Neural progenitor cell (in vitro differentiated cells): ENCODE results near the gene PYGB. TPM values are rescaled to one million over a fixed set of nuclear protein-coding genes. Genes with fewer than 3 reads are reported as not detected.

Experiments used
- DNase-seq: peaks from one replicate; pipeline ENCODE4 v3.0.0-alpha.2; 2016; ENCODE audit warnings: low spot score
- H2AFZ ChIP-seq: fragments of 200-600 bp; sonication (generic); replicated peaks from 2 replicates; pipeline ENCODE4 v1.6.1; 2016; ENCODE audit warnings: antibody characterized with exemption
- H3F3A ChIP-seq: fragments of 200-600 bp; sonication (generic); 2 replicates; pipeline ENCODE4 v1.6.1; 2016; ENCODE audit warnings: antibody characterized with exemption, low read depth
- H3K27ac ChIP-seq: fragments of 200-600 bp; sonication (generic); 2 replicates; pipeline ENCODE4 v1.5.1; 2016; ENCODE audit warnings: mild to moderate bottlenecking
- H3K27me3 ChIP-seq: fragments of 200-600 bp; sonication (generic); 2 replicates; pipeline ENCODE4 v1.6.1; 2016; ENCODE audit warnings: mild to moderate bottlenecking, moderate library complexity
- H3K36me3 ChIP-seq: fragments of 200-600 bp; sonication (generic); 2 replicates; pipeline ENCODE4 v1.5.1; 2016
- H3K4me1 ChIP-seq: fragments of 200-600 bp; sonication (generic); 2 replicates; pipeline ENCODE4 v1.6.1; 2016; ENCODE audit warnings: mixed run types
- H3K4me2 ChIP-seq: fragments of 200-600 bp; sonication (generic); 2 replicates; pipeline ENCODE4 v1.6.1; 2016
- H3K4me3 ChIP-seq: fragments of 200-600 bp; sonication (generic); 2 replicates; pipeline ENCODE4 v1.5.1; 2016
- H3K79me2 ChIP-seq: fragments of 200-600 bp; sonication (generic); 2 replicates; pipeline ENCODE4 v1.6.1; 2016; ENCODE audit warnings: low read depth
- H3K9ac ChIP-seq: fragments of 200-600 bp; sonication (generic); 2 replicates; pipeline ENCODE4 v1.6.1; 2016
- H3K9me3 ChIP-seq: fragments of 200-600 bp; sonication (generic); 2 replicates; pipeline ENCODE4 v1.5.1; 2016; ENCODE audit warnings: low read depth
- H4K20me1 ChIP-seq: fragments of 200-600 bp; sonication (generic); 2 replicates; pipeline ENCODE4 v1.6.1; 2016; ENCODE audit warnings: low read depth
- H3K27ac Mint-ChIP-seq: 3 replicates; pipeline ENCODE4 v1.8.0; 2021; ENCODE audit warnings: mixed read lengths
- H3K27me3 Mint-ChIP-seq: 2 replicates; pipeline ENCODE4 v1.8.0; 2022; ENCODE audit warnings: low read depth, mild to moderate bottlenecking, inconsistent platforms, moderate library complexity, mixed read lengths; ENCODE audit not compliant: insufficient read depth
- H3K36me3 Mint-ChIP-seq: 3 replicates; pipeline ENCODE4 v1.8.0; 2021; ENCODE audit warnings: mixed read lengths
- H3K4me1 Mint-ChIP-seq: 3 replicates; pipeline ENCODE4 v1.8.0; 2021; ENCODE audit warnings: mixed read lengths
- H3K4me3 Mint-ChIP-seq: 3 replicates; pipeline ENCODE4 v1.8.0; 2021; ENCODE audit warnings: mild to moderate bottlenecking, moderate library complexity, mixed read lengths
- H3K9me3 Mint-ChIP-seq: 3 replicates; pipeline ENCODE4 v1.8.0; 2020; ENCODE audit warnings: mixed read lengths
- CTCF ChIP-seq: fragments of 200-600 bp; sonication (generic); IDR thresholded peaks from 2 replicates; pipeline ENCODE4 v1.5.1; 2017; ENCODE audit warnings: antibody characterized with exemption, mild to moderate bottlenecking
- EZH2 ChIP-seq: fragments of 200-600 bp; sonication (generic); IDR thresholded peaks from 2 replicates; pipeline ENCODE4 v1.6.1; 2017; ENCODE audit warnings: antibody characterized with exemption, mild to moderate bottlenecking, moderate library complexity
- EZH2phosphoT487 ChIP-seq: fragments of 200-600 bp; sonication (generic); IDR thresholded peaks from 2 replicates; pipeline ENCODE4 v1.6.1; 2017; ENCODE audit warnings: antibody characterized with exemption
- total RNA-seq: library from RNA; depleted of rRNA; stranded (reverse); fragments of >200 nt; gene quantifications from 2 replicates; pipeline ENCODE4 v1.2.3, GENCODE V29; 2015; ENCODE audit warnings: low replicate concordance

The PYGB gene
- total RNA-seq, 1 donor from 2014 or later = 40.9 TPM

- Histone ChIP-seq H4K20me1 (no peaks in the 10 kb centered on the region), H3K36me3 (no peaks in the 10 kb centered on the region), H3K4me1 (no peaks in the 10 kb centered on the region), H3K27me3 (no peaks in the 10 kb centered on the region), H2AFZ (no peak overlapping the region), H3K79me2 (no peaks in the 10 kb centered on the region), H3F3A (no peaks in the 10 kb centered on the region), H3K9ac (no peak overlapping the region), H3K9me3 (no peaks in the 10 kb centered on the region), H3K4me2 (no peak overlapping the region), H3K4me3 (no peak overlapping the region), H3K27ac (no peak overlapping the region)
- H3K4me1 Mint-ChIP-seq = peaks cover 8% of the 10 kb centered on the region
- DNase-seq = no peak
- H3K27ac Mint-ChIP-seq = no peak overlapping the region
- peaks cover 3% of the 10 kb centered on the region for H3K9me3 Mint-ChIP-seq
- peaks cover 10% of the 10 kb centered on the region for H3K36me3 Mint-ChIP-seq
- H3K27me3 Mint-ChIP-seq = peaks cover 2% of the 10 kb centered on the region
- no peak overlapping the region for H3K4me3 Mint-ChIP-seq
- TF ChIP-seq EZH2 = no peak
- no peak for TF ChIP-seq EZH2phosphoT487
- no peak for TF ChIP-seq CTCF
Measured at GRCh38 chr20:25316506-25317190, 68.8 kb downstream of the PYGB start.

GRCh38 chr20:25317351-25318075, 69.6 kb downstream of the PYGB start:
- no peak overlapping the region for H3K27ac Mint-ChIP-seq
- H3K9me3 Mint-ChIP-seq = no peaks in the 10 kb centered on the region
- no peaks in the 10 kb centered on the region for H3F3A ChIP-seq
- H3K4me2 ChIP-seq = no peak overlapping the region
- no peak for DNase-seq
- H3K9me3 ChIP-seq = no peaks in the 10 kb centered on the region
- no peaks in the 10 kb centered on the region for H3K27me3 ChIP-seq
- TF ChIP-seq EZH2 = no peak
- TF ChIP-seq EZH2phosphoT487 = no peak
- no peak for TF ChIP-seq CTCF
- H4K20me1 ChIP-seq = no peaks in the 10 kb centered on the region
- no peaks in the 10 kb centered on the region for H3K4me1 ChIP-seq
- no peak overlapping the region for H2AFZ ChIP-seq
- H3K4me3 ChIP-seq = no peak overlapping the region
- H3K79me2 ChIP-seq = no peaks in the 10 kb centered on the region
- no peak overlapping the region for H3K4me3 Mint-ChIP-seq
- H3K27me3 Mint-ChIP-seq = peaks cover 2% of the 10 kb centered on the region
- peaks cover 7% of the 10 kb centered on the region for H3K36me3 Mint-ChIP-seq
- no peak overlapping the region for H3K27ac ChIP-seq
- peaks cover 8% of the 10 kb centered on the region for H3K4me1 Mint-ChIP-seq
- no peaks in the 10 kb centered on the region for H3K36me3 ChIP-seq
- H3K9ac ChIP-seq = no peak overlapping the region

- Histone ChIP-seq H3K4me3 (no peak overlapping the region), H3K79me2 (no peaks in the 10 kb centered on the region), H3K36me3 (no peaks in the 10 kb centered on the region), H3K4me1 (no peaks in the 10 kb centered on the region), H3K4me2 (no peak overlapping the region), H3K27me3 (no peaks in the 10 kb centered on the region), H3K9ac (no peak overlapping the region), H3K9me3 (no peaks in the 10 kb centered on the region), H3F3A (no peaks in the 10 kb centered on the region), H2AFZ (no peak overlapping the region), H3K27ac (no peak overlapping the region), H4K20me1 (no peaks in the 10 kb centered on the region)
- Mint-ChIP-seq H3K4me1 (peaks cover 8% of the 10 kb centered on the region), H3K27me3 (peaks cover 2% of the 10 kb centered on the region), H3K36me3 (peaks cover 7% of the 10 kb centered on the region), H3K27ac (no peak overlapping the region), H3K9me3 (no peaks in the 10 kb centered on the region), H3K4me3 (no peak overlapping the region)
- TF ChIP-seq CTCF (no peak), EZH2 (no peak), EZH2phosphoT487 (no peak)
- DNase-seq = no peak
Measured at GRCh38 chr20:25318471-25319240, 70.8 kb downstream of the PYGB start.
